Measurements from ENCODE around the gene CRIM1.

CRIM1 gene

DNA sequence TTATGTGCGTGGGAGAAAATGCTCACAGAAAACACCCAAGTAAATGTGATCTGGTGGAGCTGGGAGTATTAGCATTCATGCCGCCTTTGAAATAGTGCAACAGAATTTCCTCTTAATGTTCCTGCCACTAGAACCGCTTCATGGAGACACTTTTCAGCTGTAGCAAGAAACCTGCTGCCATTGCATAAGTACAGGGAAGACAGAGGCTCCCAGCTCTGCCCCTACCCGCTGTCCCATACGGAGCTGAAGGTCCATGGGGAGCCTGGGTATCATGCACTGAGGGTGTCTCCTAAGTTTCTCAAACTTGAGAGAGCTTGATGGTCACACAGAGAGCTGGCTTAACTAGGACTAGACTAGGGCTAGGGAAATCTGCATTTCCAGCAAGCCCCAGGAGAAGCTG is 49.6 kb downstream of the CRIM1 start:
- H3K36me3 ChIP-seq (ENCODE audit: insufficient read depth, low read length): no peaks in the 10 kb centered on the region
- no peak overlapping the region for H3K9ac ChIP-seq (ENCODE audit: low read length)
- H3K27me3 ChIP-seq (ENCODE audit: control insufficient read depth in 1 of 2, insufficient read depth in 2 of 2, low read length in 2 of 2): no peaks in the 10 kb centered on the region
- H3K4me3 ChIP-seq (ENCODE audit: low read depth in 1 of 2, low read length in 2 of 2): no peak overlapping the region
- no peaks in the 10 kb centered on the region for H3K9me3 ChIP-seq (ENCODE audit: low read length)
- peaks cover 5% of the 10 kb centered on the region for H3K4me1 ChIP-seq (ENCODE audit: insufficient read depth, low read length)
- H3K27ac ChIP-seq (ENCODE audit: low read depth, low read length): no peak overlapping the region

DNA sequence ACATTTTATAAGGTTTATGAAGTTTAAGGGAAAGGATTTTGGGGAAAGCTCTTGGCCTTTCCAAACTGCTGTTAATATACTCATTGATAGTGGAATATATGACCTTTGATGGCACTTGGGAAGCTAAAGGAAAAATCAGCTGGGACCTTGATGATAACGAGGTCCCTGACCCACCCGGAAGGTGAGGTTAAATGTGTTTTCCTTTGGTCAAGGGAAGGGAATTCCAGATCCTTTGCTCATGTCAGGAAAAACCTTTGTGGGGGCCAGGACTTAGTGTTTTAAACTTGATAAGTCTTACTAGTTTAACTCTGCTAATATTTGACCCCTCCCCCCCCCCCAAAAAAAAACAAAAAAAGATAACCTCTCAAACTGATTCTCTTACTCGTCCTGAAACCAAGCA is 50.7 kb downstream of the CRIM1 start:
- H3K27me3 ChIP-seq (ENCODE audit: control insufficient read depth in 1 of 2, insufficient read depth in 2 of 2, low read length in 2 of 2): no peaks in the 10 kb centered on the region
- no peak overlapping the region for H3K9ac ChIP-seq (ENCODE audit: low read length)
- H3K36me3 ChIP-seq (ENCODE audit: insufficient read depth, low read length): no peaks in the 10 kb centered on the region
- H3K4me1 ChIP-seq (ENCODE audit: insufficient read depth, low read length): peaks cover 14% of the 10 kb centered on the region
- no peak overlapping the region for H3K27ac ChIP-seq (ENCODE audit: low read depth, low read length)
- no peaks in the 10 kb centered on the region for H3K9me3 ChIP-seq (ENCODE audit: low read length)
- no peak overlapping the region for H3K4me3 ChIP-seq (ENCODE audit: low read depth in 1 of 2, low read length in 2 of 2)

DNA sequence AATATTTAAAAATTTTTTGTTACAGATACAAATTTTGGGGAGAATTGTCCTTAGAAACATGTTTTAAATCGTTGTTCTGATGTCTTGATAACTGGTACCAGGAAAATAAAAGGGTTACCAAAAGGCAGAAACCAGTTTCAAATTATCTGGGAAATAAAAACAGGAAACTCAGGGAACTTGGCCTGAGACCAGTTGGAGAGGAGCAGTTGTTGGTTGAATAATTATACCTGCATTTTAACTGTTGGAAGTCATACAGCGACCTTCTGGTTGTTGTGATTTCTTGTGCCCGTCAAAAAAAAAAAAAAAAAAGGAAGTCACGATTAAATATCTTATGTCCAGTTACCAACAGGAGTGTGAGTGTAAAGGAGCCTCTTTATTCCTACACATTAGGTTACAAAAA is 51.8 kb downstream of the CRIM1 start:
- H3K4me3 ChIP-seq (ENCODE audit: low read depth in 1 of 2, low read length in 2 of 2): no peak overlapping the region
- peaks cover 15% of the 10 kb centered on the region for H3K4me1 ChIP-seq (ENCODE audit: insufficient read depth, low read length)
- H3K36me3 ChIP-seq (ENCODE audit: insufficient read depth, low read length): no peaks in the 10 kb centered on the region
- H3K9ac ChIP-seq (ENCODE audit: low read length): no peak overlapping the region
- H3K9me3 ChIP-seq (ENCODE audit: low read length): no peaks in the 10 kb centered on the region
- H3K27me3 ChIP-seq (ENCODE audit: control insufficient read depth in 1 of 2, insufficient read depth in 2 of 2, low read length in 2 of 2): no peaks in the 10 kb centered on the region
- H3K27ac ChIP-seq (ENCODE audit: low read depth, low read length): no peak overlapping the region

DNA sequence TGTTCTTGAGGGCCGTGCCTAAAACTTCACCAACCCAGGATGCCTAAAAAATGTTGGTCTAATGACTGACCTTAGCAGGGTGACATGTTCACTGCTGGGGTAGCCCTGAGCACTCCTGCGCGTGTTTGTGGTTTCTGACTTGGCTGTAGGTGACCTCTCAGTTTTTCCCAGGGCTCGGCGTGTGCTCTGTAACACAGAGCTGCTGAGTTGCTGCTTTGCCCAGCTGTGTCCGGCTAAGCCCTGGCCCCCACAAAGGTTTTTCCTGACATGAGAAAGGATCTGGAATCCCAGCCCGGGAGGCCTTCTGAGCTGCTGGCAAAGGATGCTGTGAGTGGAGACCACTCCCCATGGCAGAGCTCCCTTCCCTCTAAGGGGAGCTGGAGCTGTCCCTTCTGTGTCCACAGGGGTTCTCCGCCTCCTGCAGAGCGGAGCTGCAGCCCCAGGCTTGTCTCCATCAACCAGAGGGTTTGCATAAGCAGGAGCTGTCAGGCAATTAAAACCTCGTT is 52.7 kb downstream of the CRIM1 start:
- no peaks in the 10 kb centered on the region for H3K9me3 ChIP-seq (ENCODE audit: low read length)
- H3K27me3 ChIP-seq (ENCODE audit: control insufficient read depth in 1 of 2, insufficient read depth in 2 of 2, low read length in 2 of 2): no peaks in the 10 kb centered on the region
- H3K4me1 ChIP-seq (ENCODE audit: insufficient read depth, low read length): peaks cover 15% of the 10 kb centered on the region
- H3K27ac ChIP-seq (ENCODE audit: low read depth, low read length): no peak overlapping the region
- H3K4me3 ChIP-seq (ENCODE audit: low read depth in 1 of 2, low read length in 2 of 2): no peak overlapping the region
- no peaks in the 10 kb centered on the region for H3K36me3 ChIP-seq (ENCODE audit: insufficient read depth, low read length)
- no peak overlapping the region for H3K9ac ChIP-seq (ENCODE audit: low read length)

DNA sequence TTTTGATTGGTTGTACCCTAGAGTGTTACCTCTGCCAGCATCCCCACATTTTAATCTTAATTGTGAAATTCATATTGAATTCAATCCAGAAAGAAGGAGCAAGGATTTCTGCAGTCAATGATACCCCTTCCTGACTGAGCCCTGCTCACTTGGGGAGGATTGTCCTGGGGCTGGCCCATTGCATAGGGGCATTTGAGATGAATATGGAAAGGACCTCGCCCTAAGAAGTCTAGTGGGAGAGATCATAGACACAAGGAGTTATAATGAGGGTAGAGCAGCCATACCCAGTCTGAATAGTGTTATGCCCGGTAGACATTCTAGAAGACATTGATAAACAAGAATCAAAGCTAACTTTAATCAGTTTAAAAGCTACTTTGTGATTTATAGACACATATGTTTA is 53.8 kb downstream of the CRIM1 start:
- Histone ChIP-seq H3K4me3 (ENCODE audit: low read depth in 1 of 2, low read length in 2 of 2) (no peak overlapping the region), H3K4me1 (ENCODE audit: insufficient read depth, low read length) (peaks cover 15% of the 10 kb centered on the region), H3K9me3 (ENCODE audit: low read length) (no peaks in the 10 kb centered on the region), H3K27ac (ENCODE audit: low read depth, low read length) (no peak overlapping the region), H3K36me3 (ENCODE audit: insufficient read depth, low read length) (no peaks in the 10 kb centered on the region), H3K27me3 (ENCODE audit: control insufficient read depth in 1 of 2, insufficient read depth in 2 of 2, low read length in 2 of 2) (no peaks in the 10 kb centered on the region), H3K9ac (ENCODE audit: low read length) (no peak overlapping the region)

DNA sequence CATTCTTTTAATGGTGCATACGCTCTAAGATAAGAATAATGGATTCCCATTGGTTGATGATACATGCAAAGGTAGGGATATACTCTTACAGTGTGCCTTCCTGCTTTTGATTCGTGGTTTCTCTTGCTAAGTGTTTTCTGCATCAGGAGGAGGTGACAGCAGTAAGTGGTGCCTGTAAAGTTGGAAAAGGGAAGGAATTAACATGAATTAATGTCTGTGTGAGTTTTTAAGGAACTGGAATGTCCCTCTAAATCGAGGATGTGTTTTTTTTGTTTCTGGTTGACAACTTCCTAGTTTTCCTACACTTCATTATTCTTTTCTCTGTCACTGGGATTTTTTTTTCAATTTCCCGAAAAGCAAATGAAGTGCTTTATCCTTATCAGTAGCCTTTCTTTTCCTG is 54.4 kb downstream of the CRIM1 start:
- Histone ChIP-seq H3K9ac (ENCODE audit: low read length) (no peak overlapping the region), H3K36me3 (ENCODE audit: insufficient read depth, low read length) (no peaks in the 10 kb centered on the region), H3K27me3 (ENCODE audit: control insufficient read depth in 1 of 2, insufficient read depth in 2 of 2, low read length in 2 of 2) (no peaks in the 10 kb centered on the region), H3K27ac (ENCODE audit: low read depth, low read length) (no peak overlapping the region), H3K9me3 (ENCODE audit: low read length) (no peaks in the 10 kb centered on the region), H3K4me3 (ENCODE audit: low read depth in 1 of 2, low read length in 2 of 2) (no peak overlapping the region), H3K4me1 (ENCODE audit: insufficient read depth, low read length) (peaks cover 20% of the 10 kb centered on the region)

DNA sequence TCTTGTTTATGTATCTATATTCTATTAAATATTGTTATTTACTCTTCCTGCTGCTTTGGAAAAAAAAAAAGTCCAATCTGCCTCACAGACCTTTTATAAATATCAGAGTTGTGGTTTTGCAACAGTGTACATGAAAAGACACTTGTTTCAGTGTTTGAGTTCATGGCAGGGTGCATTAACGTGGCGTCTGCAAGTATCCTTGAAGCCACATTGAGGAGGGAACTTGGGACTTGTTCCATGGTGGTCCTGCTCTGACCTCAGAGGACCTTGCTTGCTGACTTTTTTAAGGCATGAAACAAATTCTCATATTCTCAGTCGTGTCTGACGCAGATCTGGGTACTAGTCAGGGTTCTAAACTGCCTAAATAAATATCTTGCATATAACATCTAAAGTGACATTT is 55.1 kb downstream of the CRIM1 start:
- Histone ChIP-seq H3K9ac (ENCODE audit: low read length) (no peak overlapping the region), H3K4me1 (ENCODE audit: insufficient read depth, low read length) (peaks cover 28% of the 10 kb centered on the region), H3K27ac (ENCODE audit: low read depth, low read length) (no peak overlapping the region), H3K4me3 (ENCODE audit: low read depth in 1 of 2, low read length in 2 of 2) (no peak overlapping the region), H3K27me3 (ENCODE audit: control insufficient read depth in 1 of 2, insufficient read depth in 2 of 2, low read length in 2 of 2) (no peaks in the 10 kb centered on the region), H3K36me3 (ENCODE audit: insufficient read depth, low read length) (no peaks in the 10 kb centered on the region), H3K9me3 (ENCODE audit: low read length) (no peaks in the 10 kb centered on the region)

DNA sequence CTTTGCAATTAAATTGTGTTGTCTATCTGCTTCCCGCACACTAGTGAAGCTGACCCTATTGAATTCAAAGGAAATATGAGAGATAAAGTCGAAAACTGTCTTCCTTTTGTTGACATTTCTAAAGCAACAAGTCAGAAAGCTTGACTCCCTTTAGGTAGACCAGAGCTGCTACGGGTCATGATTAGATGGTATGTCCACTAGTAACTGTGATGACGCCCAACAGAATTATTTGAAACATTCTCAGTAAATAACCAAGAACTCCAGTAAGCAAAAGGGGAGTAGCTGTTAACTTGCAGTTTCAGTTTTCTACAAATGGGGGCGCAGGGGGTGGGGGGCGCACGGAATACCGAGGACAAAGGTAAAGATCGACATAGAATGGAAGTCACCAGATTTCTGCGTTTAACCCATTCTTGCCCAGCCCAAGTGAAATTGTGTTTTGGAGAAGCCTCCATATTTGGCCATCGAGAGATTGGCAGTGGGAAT is 56.4 kb downstream of the CRIM1 start:
- Histone ChIP-seq H3K4me3 (ENCODE audit: low read depth in 1 of 2, low read length in 2 of 2) (no peak overlapping the region), H3K9me3 (ENCODE audit: low read length) (no peaks in the 10 kb centered on the region), H3K27me3 (ENCODE audit: control insufficient read depth in 1 of 2, insufficient read depth in 2 of 2, low read length in 2 of 2) (no peaks in the 10 kb centered on the region), H3K9ac (ENCODE audit: low read length) (no peak overlapping the region), H3K4me1 (ENCODE audit: insufficient read depth, low read length) (peaks cover 38% of the 10 kb centered on the region), H3K27ac (ENCODE audit: low read depth, low read length) (no peak overlapping the region), H3K36me3 (ENCODE audit: insufficient read depth, low read length) (no peaks in the 10 kb centered on the region)

DNA sequence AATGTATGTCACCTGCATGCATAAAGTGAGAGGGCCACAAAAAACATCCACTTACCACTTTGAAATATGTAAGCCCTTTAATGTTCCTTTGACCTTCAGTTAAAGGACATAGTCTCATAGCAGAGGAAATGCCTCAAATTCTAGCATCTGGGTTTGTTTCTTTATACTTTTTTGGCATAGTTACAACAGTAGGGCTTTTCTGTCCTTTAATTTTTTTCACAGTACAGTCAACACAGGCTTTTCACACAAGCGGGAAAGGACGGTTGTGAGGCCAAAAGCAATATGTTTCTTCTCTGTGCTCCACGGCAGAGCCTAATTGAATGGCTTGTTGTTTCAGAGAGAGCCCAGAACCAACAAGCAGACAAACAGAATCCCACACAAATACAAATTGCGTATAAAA is 57.6 kb downstream of the CRIM1 start:
- H3K4me3 ChIP-seq (ENCODE audit: low read depth in 1 of 2, low read length in 2 of 2): no peak overlapping the region
- no peak overlapping the region for H3K9ac ChIP-seq (ENCODE audit: low read length)
- H3K27ac ChIP-seq (ENCODE audit: low read depth, low read length): no peak overlapping the region
- no peaks in the 10 kb centered on the region for H3K27me3 ChIP-seq (ENCODE audit: control insufficient read depth in 1 of 2, insufficient read depth in 2 of 2, low read length in 2 of 2)
- H3K4me1 ChIP-seq (ENCODE audit: insufficient read depth, low read length): peaks cover 36% of the 10 kb centered on the region
- no peaks in the 10 kb centered on the region for H3K36me3 ChIP-seq (ENCODE audit: insufficient read depth, low read length)
- no peaks in the 10 kb centered on the region for H3K9me3 ChIP-seq (ENCODE audit: low read length)

DNA sequence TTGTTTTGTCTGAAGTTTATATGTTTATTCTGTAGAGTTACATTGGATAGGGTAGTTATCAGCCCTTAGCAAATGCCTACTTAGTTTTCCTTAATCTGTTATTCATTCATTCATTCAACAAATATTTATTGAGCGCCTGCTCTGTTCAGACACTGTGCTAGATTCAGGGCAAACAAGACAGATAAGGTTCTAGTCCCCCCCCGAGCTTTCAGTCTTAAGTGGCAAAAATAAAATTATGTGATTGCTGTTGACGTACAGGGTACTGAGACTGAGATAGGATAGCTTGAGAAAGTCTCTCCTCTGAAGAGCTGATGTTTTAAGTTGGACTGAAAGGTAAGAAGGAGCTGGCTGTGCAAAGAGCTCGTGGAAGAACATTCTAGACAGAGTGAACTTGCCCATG is 58.7 kb downstream of the CRIM1 start:
- H3K9ac ChIP-seq (ENCODE audit: low read length): no peak overlapping the region
- H3K36me3 ChIP-seq (ENCODE audit: insufficient read depth, low read length): no peaks in the 10 kb centered on the region
- H3K27ac ChIP-seq (ENCODE audit: low read depth, low read length): no peak overlapping the region
- H3K4me3 ChIP-seq (ENCODE audit: low read depth in 1 of 2, low read length in 2 of 2): no peak overlapping the region
- H3K9me3 ChIP-seq (ENCODE audit: low read length): no peaks in the 10 kb centered on the region
- H3K27me3 ChIP-seq (ENCODE audit: control insufficient read depth in 1 of 2, insufficient read depth in 2 of 2, low read length in 2 of 2): no peaks in the 10 kb centered on the region
- peaks cover 36% of the 10 kb centered on the region for H3K4me1 ChIP-seq (ENCODE audit: insufficient read depth, low read length)

DNA sequence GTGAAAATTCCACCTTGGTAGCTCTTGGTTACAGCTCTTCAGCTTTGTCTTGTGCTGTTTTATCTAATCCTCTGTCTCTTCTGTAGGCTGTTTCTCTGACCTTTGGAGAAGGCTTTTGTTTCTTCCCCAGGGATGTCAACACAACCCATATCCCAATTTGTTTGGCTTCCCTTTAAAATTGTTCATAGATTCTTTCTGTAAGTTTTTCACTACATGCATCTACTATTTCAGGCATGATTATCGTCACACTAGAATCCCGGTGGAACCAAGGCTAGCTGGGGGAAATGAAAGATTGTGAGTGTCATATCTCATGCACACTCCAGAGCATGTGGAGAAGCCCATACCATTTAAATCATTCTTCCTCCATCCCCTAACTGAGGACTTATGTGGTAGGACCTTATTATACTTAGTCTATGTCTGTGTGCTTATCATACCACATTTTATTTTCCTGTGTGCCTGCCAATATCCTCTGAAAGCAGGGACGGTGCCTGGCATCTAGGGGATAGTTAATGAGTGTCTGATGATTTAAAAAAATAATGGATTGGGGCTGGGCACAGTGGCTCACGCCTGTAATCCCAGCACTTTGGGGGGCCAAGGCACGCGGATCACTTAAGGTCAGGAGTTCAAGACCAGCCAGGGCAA is 59.9 kb downstream of the CRIM1 start:
- Histone ChIP-seq H3K9ac (ENCODE audit: low read length) (no peak overlapping the region), H3K4me3 (ENCODE audit: low read depth in 1 of 2, low read length in 2 of 2) (no peak overlapping the region), H3K4me1 (ENCODE audit: insufficient read depth, low read length) (peaks cover 35% of the 10 kb centered on the region), H3K27ac (ENCODE audit: low read depth, low read length) (no peak overlapping the region), H3K9me3 (ENCODE audit: low read length) (no peaks in the 10 kb centered on the region), H3K36me3 (ENCODE audit: insufficient read depth, low read length) (no peaks in the 10 kb centered on the region), H3K27me3 (ENCODE audit: control insufficient read depth in 1 of 2, insufficient read depth in 2 of 2, low read length in 2 of 2) (no peaks in the 10 kb centered on the region)
